GM18909 (cell line): ENCODE data around the gene KDF1.
"Not testable (repeated sequence)": the region's sequence is repeated elsewhere in the genome, so short reads cannot be mapped to it uniquely, and the experiment has no call there.

ENCODE experiments used
- ATAC-seq: cut with Tn5 transposase; IDR thresholded peaks from one replicate; pipeline ENCODE4 v1.9.1; 2021; ENCODE audit warnings: mild to moderate bottlenecking; ENCODE audit not compliant: unreplicated experiment, poor library complexity

Gene KDF1

GRCh38 chr1:26994787-26995517, 34.7 kb upstream of the KDF1 start:
- no peak for ATAC-seq

- peak; percentile 19 for ATAC-seq
Measured at GRCh38 chr1:26994020-26994786, 33.9 kb upstream of the KDF1 start.

GRCh38 chr1:26993237-26994019, 33.2 kb upstream of the KDF1 start, which contains the start of gene TRNP1:
Gene TRNP1 (plus strand): TSS chr1:26993692. CDS start chr1:26993787, 95 bp downstream.
- peak; percentile 52 for ATAC-seq

GRCh38 chr1:26991310-26992116, 31.2 kb upstream of the KDF1 start:
- ATAC-seq, result no peak

GRCh38 chr1:26989403-26990109, 29.3 kb upstream of the KDF1 start:
- not testable (repeated sequence) for ATAC-seq

GRCh38 chr1:26986658-26987057, 26.4 kb upstream of the KDF1 start:
- no peak for ATAC-seq

GRCh38 chr1:26984291-26984690, 24.0 kb upstream of the KDF1 start:
- ATAC-seq, result no peak

GRCh38 chr1:26983863-26984262, 23.6 kb upstream of the KDF1 start:
- ATAC-seq, result no peak

- no peak for ATAC-seq
Measured at GRCh38 chr1:26981146-26981846, 21.0 kb upstream of the KDF1 start.

- ATAC-seq, result no peak
Measured at GRCh38 chr1:26978901-26979300, 18.6 kb upstream of the KDF1 start.

- no peak for ATAC-seq
Measured at GRCh38 chr1:26976621-26977510, 16.6 kb upstream of the KDF1 start.

GRCh38 chr1:26972821-26973220, 12.6 kb upstream of the KDF1 start:
- ATAC-seq, result no peak

- no peak for ATAC-seq
Measured at GRCh38 chr1:26972390-26972789, 12.1 kb upstream of the KDF1 start.

GRCh38 chr1:26971590-26971989, 11.3 kb upstream of the KDF1 start:
- no peak for ATAC-seq

GRCh38 chr1:26970810-26971209, 10.5 kb upstream of the KDF1 start:
- no peak for ATAC-seq

- ATAC-seq, result no peak
Measured at GRCh38 chr1:26965628-26966027, 5.4 kb upstream of the KDF1 start.

GRCh38 chr1:26965213-26965612, 4.9 kb upstream of the KDF1 start:
- ATAC-seq, result no peak

- no peak for ATAC-seq
Measured at GRCh38 chr1:26961826-26962225, 1.6 kb upstream of the KDF1 start.
